NCI-H1417 treated with DMSO at 0.1 percent for 48 hours (cell line): ENCODE results near the gene ANKS1A.

Experiments
- DNase-seq: peaks from one replicate; lab custom pipeline; 2025; lab: John Stamatoyannopoulos, UW

ANKS1A gene

GRCh38 chr6:35025232-35026188, 136.5 kb downstream of the ANKS1A start:
- no peak for DNase-seq

GRCh38 chr6:35026434-35027222, 137.6 kb downstream of the ANKS1A start:
- no peak for DNase-seq

- DNase-seq, result no peak
Observed at GRCh38 chr6:35027807-35028206, 138.8 kb downstream of the ANKS1A start.

GRCh38 chr6:35028781-35029769, 140.0 kb downstream of the ANKS1A start:
- no peak for DNase-seq

GRCh38 chr6:35030099-35030498, 141.0 kb downstream of the ANKS1A start:
- DNase-seq, result no peak

- DNase-seq, result no peak
Observed at GRCh38 chr6:35031611-35032529, 142.8 kb downstream of the ANKS1A start.

- no peak for DNase-seq
Observed at GRCh38 chr6:35033683-35034082, 144.6 kb downstream of the ANKS1A start.

- no peak for DNase-seq
Observed at GRCh38 chr6:35034411-35035191, 145.5 kb downstream of the ANKS1A start.

GRCh38 chr6:35035481-35036030, 146.5 kb downstream of the ANKS1A start:
- no peak for DNase-seq

GRCh38 chr6:35036059-35036827, 147.2 kb downstream of the ANKS1A start:
- no peak for DNase-seq

- no peak for DNase-seq
Observed at GRCh38 chr6:35036828-35037663, 148.0 kb downstream of the ANKS1A start.

- no peak for DNase-seq
Observed at GRCh38 chr6:35037664-35038038, 148.6 kb downstream of the ANKS1A start.

- no peak for DNase-seq
Observed at GRCh38 chr6:35038076-35038475, 149.0 kb downstream of the ANKS1A start.

- no peak for DNase-seq
Observed at GRCh38 chr6:35040398-35040797, 151.3 kb downstream of the ANKS1A start.

GRCh38 chr6:35041086-35041861, 152.2 kb downstream of the ANKS1A start:
- no peak for DNase-seq

GRCh38 chr6:35042031-35042815, 153.2 kb downstream of the ANKS1A start:
- DNase-seq, result no peak
